B cell (primary cell): Measurements from ENCODE around the gene IPCEF1. TPM values are rescaled to one million over a fixed set of nuclear protein-coding genes. Genes with fewer than 3 reads are reported as not detected.

ENCODE experiments used
- ATAC-seq: fragments of 200-7000 bp; cut with Tn5 transposase; one replicate; pipeline ENCODE4 v1.10.0; 2021; ENCODE audit warnings: low read depth, mild to moderate bottlenecking, moderate number of reproducible peaks, moderate library complexity
- CTCF ChIA-PET: fragments of 350-600 bp; sonication (Branson Sonifier 250); formaldehyde crosslinking; loops from one replicate; lab custom pipeline; 2021; ENCODE audit warnings: antibody characterized with exemption, inconsistent platforms; lab: Charles Lee
- POLR2A ChIA-PET: fragments of 350-600 bp; sonication (Branson Sonifier 250); formaldehyde crosslinking; loops from one replicate; lab custom pipeline; 2021; ENCODE audit warnings: antibody characterized with exemption; lab: Charles Lee
- DNase-seq: peaks from one replicate; pipeline ENCODE4 v3.0.0; 2013
- H2AFZ ChIP-seq: 2 replicates; pipeline ENCODE4 v1.6.1; 2012; ENCODE audit warnings: mild to moderate bottlenecking, low read depth, low read length; ENCODE audit not compliant: insufficient read depth, poor library complexity, severe bottlenecking
- H3K27ac ChIP-seq, 2 donors: 1 replicate in 1 of 2; 2 replicates in 1 of 2; pipeline ENCODE4 v1.5.1; 2012 to 2013; ENCODE audit warnings: low read length in 2 of 2, mild to moderate bottlenecking in 2 of 2, moderate library complexity in 1 of 2
- H3K27me3 ChIP-seq, 4 experiments: fragments of 200-600 bp in 1 of 4; sonication (generic) in 1 of 4; replicated peaks in 1 of 4; 1 replicate in 2 of 4; 2 replicates in 2 of 4; pipeline versions ENCODE4 v1.6.1 to v1.7.0; 2013 to 2016; ENCODE audit warnings: low read length in 3 of 4, mild to moderate bottlenecking in 2 of 4, mixed read lengths in 1 of 4, moderate library complexity in 1 of 4; ENCODE audit not compliant: insufficient read depth in 4 of 4, control insufficient read depth in 3 of 4; ENCODE audit errors: control extremely low read depth in 1 of 4
- H3K36me3 ChIP-seq, 2 experiments: replicated peaks in 1 of 2; 1 replicate in 1 of 2; 2 replicates in 1 of 2; pipeline versions ENCODE4 v1.6.1 to v1.7.1; 2013; ENCODE audit warnings: low read length in 1 of 2; ENCODE audit not compliant: insufficient read depth in 2 of 2, control insufficient read depth in 1 of 2; ENCODE audit errors: control extremely low read depth in 1 of 2, extremely low read depth in 1 of 2
- H3K4me1 ChIP-seq, 2 donors: fragments of 200-600 bp in 1 of 2; sonication (generic) in 1 of 2; 1 replicate in 1 of 2; 2 replicates in 1 of 2; pipeline versions ENCODE4 v1.5.1 to v1.6.1; 2013 to 2017; ENCODE audit warnings: low read length in 2 of 2; ENCODE audit not compliant: control insufficient read depth in 2 of 2, insufficient read depth in 2 of 2
- H3K4me2 ChIP-seq: replicated peaks from 2 replicates; pipeline ENCODE3; 2012; ENCODE audit warnings: mild to moderate bottlenecking, low read depth, low read length; ENCODE audit not compliant: poor library complexity, severe bottlenecking
- H3K4me3 ChIP-seq, 5 experiments: fragments of 200-600 bp in 1 of 5; sonication (generic) in 1 of 5; 1 replicate in 3 of 5; 2 replicates in 2 of 5; pipeline versions ENCODE4 v1.5.1 to v1.7.0; 2011 to 2016; ENCODE audit warnings: low read length in 4 of 5, mild to moderate bottlenecking in 4 of 5, low read depth in 2 of 5, control low read depth in 1 of 5, moderate library complexity in 1 of 5; ENCODE audit not compliant: insufficient read depth in 1 of 5; ENCODE audit errors: control extremely low read depth in 1 of 5, extremely low read depth in 1 of 5
- H3K79me2 ChIP-seq: fragments of 200-600 bp; sonication (generic); one replicate; pipeline ENCODE4 v1.6.0; 2016; ENCODE audit warnings: low read length; ENCODE audit not compliant: control insufficient read depth, insufficient read depth
- H3K9ac ChIP-seq: fragments of 200-600 bp; sonication (generic); 2 replicates; pipeline ENCODE4 v1.6.1; 2017; ENCODE audit warnings: mild to moderate bottlenecking, low read length, moderate library complexity
- H3K9me3 ChIP-seq, 3 donors: one replicate each; pipeline versions ENCODE4 v1.6.1 to v1.7.1; 2013; ENCODE audit warnings: low read length in 2 of 3; ENCODE audit not compliant: control insufficient read depth in 2 of 3, insufficient read depth in 1 of 3; ENCODE audit errors: control extremely low read depth in 1 of 3
- H4K20me1 ChIP-seq: 2 replicates; pipeline ENCODE4 v1.6.0; 2012; ENCODE audit warnings: mild to moderate bottlenecking, low read length; ENCODE audit not compliant: insufficient read depth, control insufficient read depth, poor library complexity, severe bottlenecking
- H3K27ac Mint-ChIP-seq: one replicate; pipeline ENCODE4 v1.8.0; 2021; ENCODE audit warnings: mixed read lengths
- H3K27me3 Mint-ChIP-seq: one replicate; pipeline ENCODE4 v1.8.0; 2021; ENCODE audit warnings: mixed read lengths
- H3K4me1 Mint-ChIP-seq: one replicate; pipeline ENCODE4 v1.8.0; 2021; ENCODE audit warnings: mixed read lengths
- H3K4me3 Mint-ChIP-seq: one replicate; pipeline ENCODE4 v1.8.0; 2021; ENCODE audit warnings: mixed read lengths
- H3K9me3 Mint-ChIP-seq: one replicate; pipeline ENCODE4 v1.8.0; 2022; ENCODE audit warnings: mixed read lengths; ENCODE audit not compliant: insufficient read depth
- CTCF ChIP-seq: fragments of 200-600 bp; IDR thresholded peaks from one replicate; pipeline ENCODE4 v1.8.0; 2022; ENCODE audit warnings: antibody characterized with exemption, mild to moderate bottlenecking
- EZH2 ChIP-seq: IDR thresholded peaks from 2 replicates; pipeline ENCODE4 v1.6.1; 2012; ENCODE audit warnings: borderline replicate concordance, low read depth, mild to moderate bottlenecking, moderate library complexity, low read length; ENCODE audit not compliant: insufficient read depth, poor library complexity, severe bottlenecking
- WGBS: methylation state at CpG from one replicate; pipeline ENCODE4 v1.1.5; 2013; ENCODE audit warnings: missing lambda C conversion rate; ENCODE audit not compliant: insufficient coverage; 5-methylcytosine and 5-hydroxymethylcytosine counted together
- intact Hi-C: fragments of 100-400 bp; cut with micrococcal nuclease; formaldehyde crosslinking; loops from one replicate; pipeline ENCODE4 v1.10.0; 2022
- polyA plus RNA-seq: library from polyadenylated mRNA; depleted of rRNA; stranded (reverse); fragments of >200 nt; gene quantifications from 2 replicates; pipeline ENCODE4 v1.2.3, GENCODE V29; 2012
- total RNA-seq, 2 donors: library from RNA; stranded (reverse); fragments of 120-200 nt in 1 of 2; gene quantifications; 1 replicate in 1 of 2; 2 replicates in 1 of 2; pipeline versions ENCODE4 v1.2.3 to v1.2.4, GENCODE V29; 2013 to 2022

The IPCEF1 gene
- total and polyA plus RNA-seq, 2 donors (not counting 1 experiment from before 2014, with no cell fraction given): 0.22 to 0.94 TPM

- Histone ChIP-seq H3K4me3 (peak overlapping the region in 2 of 5 experiments; percentile 16 to 44), H2AFZ (no peak overlapping the region), H3K4me1 (peaks cover 13 to 17% of the 10 kb centered on the region in 2 donors), H3K27ac (no peak overlapping the region), H4K20me1 (no peaks in the 10 kb centered on the region), H3K36me3 (no peaks in the 10 kb centered on the region), H3K79me2 (no peaks in the 10 kb centered on the region), H3K9ac (no peak overlapping the region), H3K4me2 (peak overlapping the region; percentile 11), H3K27me3 (no peaks in the 10 kb centered on the region), H3K9me3 (no peaks in the 10 kb centered on the region)
- Mint-ChIP-seq H3K27me3 (peaks cover 8% of the 10 kb centered on the region), H3K4me3 (peak overlapping the region; percentile 4), H3K9me3 (no peaks in the 10 kb centered on the region), H3K4me1 (peaks cover 19% of the 10 kb centered on the region), H3K27ac (no peak overlapping the region)
- CTCF ChIA-PET: no interaction called here
- no peak for DNase-seq
- no peak for TF ChIP-seq EZH2
- ATAC-seq: no peak
- 64% methylated on average over 6 of the region's 12 CpGs for whole genome bisulfite sequencing
- POLR2A ChIA-PET: no interaction called here
- intact Hi-C loops: no loop called here
Observed at GRCh38 chr6:154247119-154247861, 109.3 kb downstream of the IPCEF1 start.

- ATAC-seq (no peak), DNase-seq (no peak)
- no peaks in the 10 kb centered on the region for H3K9me3 Mint-ChIP-seq
- Histone ChIP-seq H3K27me3 (no peaks in the 10 kb centered on the region), H3K9ac (no peak overlapping the region), H4K20me1 (no peaks in the 10 kb centered on the region), H3K36me3 (no peaks in the 10 kb centered on the region), H3K79me2 (no peaks in the 10 kb centered on the region), H3K4me2 (no peak overlapping the region), H3K4me1 (peaks cover 13 to 17% of the 10 kb centered on the region in 2 donors), H3K9me3 (no peaks in the 10 kb centered on the region), H2AFZ (no peak overlapping the region), H3K4me3 (peak overlapping the region in 2 of 5 experiments; percentile 16 to 34), H3K27ac (no peak overlapping the region)
- H3K4me3 Mint-ChIP-seq: no peak overlapping the region
- ChIA-PET POLR2A (no interaction called here), CTCF (no interaction called here)
- WGBS: 100% methylated on average over 3 of the region's 7 CpGs
- intact Hi-C loops: no loop called here
- peaks cover 8% of the 10 kb centered on the region for H3K27me3 Mint-ChIP-seq
- no peak overlapping the region for H3K27ac Mint-ChIP-seq
- H3K4me1 Mint-ChIP-seq: peaks cover 19% of the 10 kb centered on the region
- TF ChIP-seq EZH2 (no peak), CTCF (no peak)
Observed at GRCh38 chr6:154246723-154247118, 109.9 kb downstream of the IPCEF1 start.
